ENCODE data around the gene TBCE.

DNA sequence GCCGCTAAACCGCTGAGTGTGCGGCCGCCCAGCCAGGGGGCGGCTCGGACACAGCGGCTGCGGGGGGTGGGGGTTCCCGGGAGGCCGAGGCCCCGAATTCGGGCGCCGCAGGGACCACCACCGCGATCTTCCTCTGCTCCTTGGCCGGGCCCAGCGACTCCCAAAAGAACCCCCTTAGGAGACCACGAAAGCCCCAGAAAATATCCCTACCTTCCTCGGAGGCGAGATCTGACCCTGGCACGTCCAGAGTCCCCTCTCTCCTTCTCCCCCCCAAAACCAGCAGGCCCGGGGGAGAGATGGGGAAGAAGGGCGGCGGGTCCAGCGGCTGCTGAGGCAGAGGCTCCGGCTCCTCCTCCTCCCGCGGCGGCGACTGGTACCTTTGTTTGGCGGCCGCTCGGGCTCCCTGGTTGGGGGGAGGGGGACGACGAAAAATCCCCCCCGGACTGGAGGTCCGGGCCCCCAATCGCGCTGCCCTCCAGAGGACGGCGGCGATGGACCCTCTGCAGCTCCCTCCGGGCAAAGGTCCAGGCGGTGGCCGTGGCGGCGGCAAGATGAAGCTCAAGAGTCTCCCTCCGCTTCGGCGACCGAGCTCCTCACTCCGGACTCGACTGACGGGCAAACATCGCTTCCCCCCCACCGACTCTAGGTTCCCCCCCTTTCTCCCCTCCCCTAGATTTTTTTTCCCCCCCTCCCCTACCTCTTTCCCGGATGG, 39.5 kb upstream of the TBCE start, which contains the start of gene ARID4B:
- TF ChIP-seq, protein P1, sequence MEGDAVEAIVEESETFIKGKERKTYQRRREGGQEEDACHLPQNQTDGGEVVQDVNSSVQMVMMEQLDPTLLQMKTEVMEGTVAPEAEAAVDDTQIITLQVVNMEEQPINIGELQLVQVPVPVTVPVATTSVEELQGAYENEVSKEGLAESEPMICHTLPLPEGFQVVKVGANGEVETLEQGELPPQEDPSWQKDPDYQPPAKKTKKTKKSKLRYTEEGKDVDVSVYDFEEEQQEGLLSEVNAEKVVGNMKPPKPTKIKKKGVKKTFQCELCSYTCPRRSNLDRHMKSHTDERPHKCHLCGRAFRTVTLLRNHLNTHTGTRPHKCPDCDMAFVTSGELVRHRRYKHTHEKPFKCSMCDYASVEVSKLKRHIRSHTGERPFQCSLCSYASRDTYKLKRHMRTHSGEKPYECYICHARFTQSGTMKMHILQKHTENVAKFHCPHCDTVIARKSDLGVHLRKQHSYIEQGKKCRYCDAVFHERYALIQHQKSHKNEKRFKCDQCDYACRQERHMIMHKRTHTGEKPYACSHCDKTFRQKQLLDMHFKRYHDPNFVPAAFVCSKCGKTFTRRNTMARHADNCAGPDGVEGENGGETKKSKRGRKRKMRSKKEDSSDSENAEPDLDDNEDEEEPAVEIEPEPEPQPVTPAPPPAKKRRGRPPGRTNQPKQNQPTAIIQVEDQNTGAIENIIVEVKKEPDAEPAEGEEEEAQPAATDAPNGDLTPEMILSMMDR (IDR thresholded peaks at IDR 0.05) = no peak
- peak in 1 of 2 donors; percentile 46 for TF ChIP-seq POLR2A (IDR thresholded peaks at IDR 0.05)

All from lower leg skin (tissue), 3 donors.